ENCODE results near the gene ASAP2. TPM values are rescaled to one million over a fixed set of nuclear protein-coding genes. Genes with fewer than 3 reads are reported as not detected.

The ASAP2 gene
- total and polyA plus RNA-seq, 2 donors (not counting 1 experiment from before 2014, with no cell fraction given) = 0.04 TPM; not detected in 1

GRCh38 chr2:9262671-9263171 lies 56.1 kb downstream of the ASAP2 start:
- Histone ChIP-seq H2AFZ (ENCODE audit: insufficient read depth, low read depth, low read length, poor library complexity, severe bottlenecking) (no peak overlapping the region), H3K79me2 (ENCODE audit: control insufficient read depth, insufficient read depth, low read length) (no peaks in the 10 kb centered on the region), H4K20me1 (ENCODE audit: control insufficient read depth, insufficient read depth, low read length, poor library complexity, severe bottlenecking) (no peaks in the 10 kb centered on the region), H3K27ac (ENCODE audit: low read length in 2 of 2) (no peak overlapping the region), H3K9me3 (ENCODE audit: control extremely low read depth in 1 of 3, control insufficient read depth in 2 of 3, insufficient read depth in 1 of 3, low read length in 2 of 3) (no peaks in the 10 kb centered on the region), H3K4me1 (ENCODE audit: control insufficient read depth in 2 of 2, insufficient read depth in 2 of 2, low read length in 2 of 2) (no peaks in the 10 kb centered on the region), H3K4me2 (replicated peaks; ENCODE audit: low read depth, low read length, poor library complexity, severe bottlenecking) (no peak overlapping the region), H3K9ac (ENCODE audit: low read length) (no peak overlapping the region), H3K4me3 (ENCODE audit: control extremely low read depth in 1 of 5, extremely low read depth in 1 of 5, insufficient read depth in 1 of 5, low read depth in 2 of 5, low read length in 4 of 5) (no peak overlapping the region), H3K27me3 (replicated peaks in 1 of 4; ENCODE audit: control extremely low read depth in 1 of 4, control insufficient read depth in 3 of 4, insufficient read depth in 4 of 4, low read length in 3 of 4) (no peaks in the 10 kb centered on the region), H3K36me3 (replicated peaks in 1 of 2; ENCODE audit: control extremely low read depth in 1 of 2, control insufficient read depth in 1 of 2, extremely low read depth in 1 of 2, insufficient read depth in 2 of 2, low read length in 1 of 2) (no peaks in the 10 kb centered on the region)
- TF ChIP-seq CTCF (IDR thresholded peaks at IDR 0.05) = no peak
- TF ChIP-seq EZH2 (IDR thresholded peaks at IDR 0.05; ENCODE audit: borderline replicate concordance, insufficient read depth, low read depth, low read length, poor library complexity, severe bottlenecking) = no peak
- Mint-ChIP-seq H3K9me3 (ENCODE audit: insufficient read depth) (no peaks in the 10 kb centered on the region), H3K4me1 (no peaks in the 10 kb centered on the region), H3K27ac (no peak overlapping the region), H3K27me3 (peaks cover 11% of the 10 kb centered on the region), H3K4me3 (no peak overlapping the region)
- ChIA-PET CTCF (no interaction called here), POLR2A (no interaction called here)
- WGBS (ENCODE audit: insufficient coverage) = 94% methylated on average over 11 of the region's 14 CpGs
- DNase-seq (no peak), ATAC-seq (ENCODE audit: low read depth) (no peak)
- intact Hi-C loops (cut with micrococcal nuclease) = no loop called here

- Histone ChIP-seq H3K27ac (ENCODE audit: low read length in 2 of 2) (no peak overlapping the region), H3K4me1 (ENCODE audit: control insufficient read depth in 2 of 2, insufficient read depth in 2 of 2, low read length in 2 of 2) (no peaks in the 10 kb centered on the region), H3K36me3 (replicated peaks in 1 of 2; ENCODE audit: control extremely low read depth in 1 of 2, control insufficient read depth in 1 of 2, extremely low read depth in 1 of 2, insufficient read depth in 2 of 2, low read length in 1 of 2) (no peaks in the 10 kb centered on the region), H3K4me2 (replicated peaks; ENCODE audit: low read depth, low read length, poor library complexity, severe bottlenecking) (no peak overlapping the region), H3K79me2 (ENCODE audit: control insufficient read depth, insufficient read depth, low read length) (no peaks in the 10 kb centered on the region), H3K27me3 (replicated peaks in 1 of 4; ENCODE audit: control extremely low read depth in 1 of 4, control insufficient read depth in 3 of 4, insufficient read depth in 4 of 4, low read length in 3 of 4) (no peaks in the 10 kb centered on the region), H4K20me1 (ENCODE audit: control insufficient read depth, insufficient read depth, low read length, poor library complexity, severe bottlenecking) (no peaks in the 10 kb centered on the region), H2AFZ (ENCODE audit: insufficient read depth, low read depth, low read length, poor library complexity, severe bottlenecking) (peak overlapping the region; percentile 40), H3K9ac (ENCODE audit: low read length) (no peak overlapping the region), H3K4me3 (ENCODE audit: control extremely low read depth in 1 of 5, extremely low read depth in 1 of 5, insufficient read depth in 1 of 5, low read depth in 2 of 5, low read length in 4 of 5) (no peak overlapping the region), H3K9me3 (ENCODE audit: control extremely low read depth in 1 of 3, control insufficient read depth in 2 of 3, insufficient read depth in 1 of 3, low read length in 2 of 3) (no peaks in the 10 kb centered on the region)
- H3K4me3 Mint-ChIP-seq = no peak overlapping the region
- H3K9me3 Mint-ChIP-seq (ENCODE audit: insufficient read depth) = no peaks in the 10 kb centered on the region
- POLR2A ChIA-PET = no interaction called here
- H3K27ac Mint-ChIP-seq = no peak overlapping the region
- peaks cover 11% of the 10 kb centered on the region for H3K27me3 Mint-ChIP-seq
- CTCF ChIA-PET = no interaction called here
- WGBS (ENCODE audit: insufficient coverage) = 6% methylated on average over 7 of the region's 14 CpGs
- DNase-seq (no peak), ATAC-seq (ENCODE audit: low read depth) (no peak)
- intact Hi-C loops (cut with micrococcal nuclease) = no loop called here
- no peaks in the 10 kb centered on the region for H3K4me1 Mint-ChIP-seq
- TF ChIP-seq CTCF (IDR thresholded peaks at IDR 0.05) = no peak
- TF ChIP-seq EZH2 (IDR thresholded peaks at IDR 0.05; ENCODE audit: borderline replicate concordance, insufficient read depth, low read depth, low read length, poor library complexity, severe bottlenecking) = no peak
These were observed 56.8 kb downstream of the ASAP2 start for GRCh38 chr2:9263428-9263827.
